Right kidney (tissue), 1 donor: ENCODE data around the gene CSE1L.
"Not testable (repeated sequence)": the region's sequence is repeated elsewhere in the genome, so short reads cannot be mapped to it uniquely, and the experiment has no call there.

Experiments
- DNase-seq: peaks from one replicate; pipeline ENCODE4 v3.0.0-alpha.2; 2016

The CSE1L gene

GRCh38 chr20:49052334-49052733 lies 6.2 kb downstream of the CSE1L start:
- no peak for DNase-seq

- no peak for DNase-seq
These were observed 8.0 kb downstream of the CSE1L start for GRCh38 chr20:49054056-49054643.

GRCh38 chr20:49063279-49063678 lies 17.2 kb downstream of the CSE1L start:
- no peak for DNase-seq

GRCh38 chr20:49074521-49074920 lies 28.4 kb downstream of the CSE1L start:
- DNase-seq = no peak

GRCh38 chr20:49078310-49078709 lies 32.2 kb downstream of the CSE1L start:
- no peak for DNase-seq

- DNase-seq = not testable (repeated sequence)
These were observed 36.2 kb downstream of the CSE1L start for GRCh38 chr20:49082295-49082694.

- DNase-seq = no peak
These were observed 45.0 kb downstream of the CSE1L start for GRCh38 chr20:49091104-49091503.

GRCh38 chr20:49091762-49092161 lies 45.6 kb downstream of the CSE1L start:
- DNase-seq = no peak

- DNase-seq = no peak
These were observed 50.2 kb downstream of the CSE1L start for GRCh38 chr20:49096203-49096730.

GRCh38 chr20:49097159-49097558 lies 51.0 kb downstream of the CSE1L start:
- no peak for DNase-seq

GRCh38 chr20:49098136-49098535 lies 52.0 kb downstream of the CSE1L start:
- no peak for DNase-seq

- DNase-seq = no peak
These were observed 52.9 kb downstream of the CSE1L start for GRCh38 chr20:49099011-49099410.

GRCh38 chr20:49100292-49100691 lies 54.2 kb downstream of the CSE1L start:
- not testable (repeated sequence) for DNase-seq

GRCh38 chr20:49100972-49101371 lies 54.9 kb downstream of the CSE1L start:
- DNase-seq = no peak

GRCh38 chr20:49103019-49103418 lies 56.9 kb downstream of the CSE1L start:
- no peak for DNase-seq

GRCh38 chr20:49103647-49104364 lies 57.7 kb downstream of the CSE1L start:
- no peak for DNase-seq

GRCh38 chr20:49104365-49104648 lies 58.2 kb downstream of the CSE1L start:
- no peak for DNase-seq

GRCh38 chr20:49104979-49105547 lies 59.0 kb downstream of the CSE1L start:
- not testable (repeated sequence) for DNase-seq

- DNase-seq = no peak
These were observed 60.2 kb downstream of the CSE1L start for GRCh38 chr20:49106328-49106727.

- DNase-seq = no peak
These were observed 64.9 kb downstream of the CSE1L start for GRCh38 chr20:49110767-49111694.

- no peak for DNase-seq
These were observed 66.6 kb downstream of the CSE1L start for GRCh38 chr20:49112596-49113274.

- DNase-seq = no peak
These were observed 69.5 kb downstream of the CSE1L start for GRCh38 chr20:49115564-49115963.
